Brain microvascular endothelial cell (primary cell): ENCODE results near the gene AFF3.

Source experiments
- DNase-seq: peaks from one replicate; pipeline ENCODE4 v3.0.0-alpha.2; 2020
- H3K27ac ChIP-seq: fragments of 250-450 bp; sonication (Bioruptor Pico); 2 replicates; pipeline ENCODE4 v1.5.1; 2020; ENCODE audit warnings: mild to moderate bottlenecking, moderate library complexity
- H3K27me3 ChIP-seq: fragments of 250-450 bp; sonication (Bioruptor Pico); replicated peaks from 2 replicates; pipeline ENCODE4 v1.5.1; 2020; ENCODE audit warnings: mild to moderate bottlenecking
- H3K36me3 ChIP-seq: fragments of 250-450 bp; sonication (Bioruptor Pico); replicated peaks from 2 replicates; pipeline ENCODE4 v1.5.1; 2020; ENCODE audit warnings: mild to moderate bottlenecking
- H3K4me3 ChIP-seq: 2 replicates; pipeline ENCODE4 v1.5.1; 2011; ENCODE audit warnings: low read depth, mild to moderate bottlenecking, control low read depth, low read length, moderate library complexity
- in situ Hi-C: cut with HindIII; loops from 2 replicates; pipeline ENCODE4 v1.10.0; 2017; ENCODE audit warnings: low sequenced_read_pairs, low pct_ligation_motif_present
- TF ChIP-seq, protein P1 (sequence below): IDR thresholded peaks from 2 replicates; pipeline ENCODE4 v1.5.1; 2011; ENCODE audit warnings: low read depth, mild to moderate bottlenecking, moderate library complexity, low read length, control low read depth, inconsistent platforms; ENCODE audit errors: missing control alignments

The AFF3 gene

DNA sequence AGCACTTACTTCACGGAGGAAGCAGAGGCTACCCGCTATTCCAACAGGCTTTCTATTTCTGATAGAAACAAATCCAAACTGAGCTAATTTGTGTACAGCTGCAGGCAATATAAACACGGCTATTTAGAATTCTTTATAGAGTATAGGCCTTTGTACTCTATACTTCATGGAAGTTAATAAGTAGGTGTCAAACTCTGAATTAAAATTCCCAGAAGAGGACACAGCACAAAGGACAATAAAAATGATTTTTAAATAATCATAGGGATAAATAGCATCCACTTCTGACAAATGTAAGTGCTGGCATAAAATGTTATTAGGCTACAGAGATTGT lies 261.5 kb downstream of the AFF3 start:
- in situ Hi-C loops, result no loop called here
- TF ChIP-seq, protein P1, sequence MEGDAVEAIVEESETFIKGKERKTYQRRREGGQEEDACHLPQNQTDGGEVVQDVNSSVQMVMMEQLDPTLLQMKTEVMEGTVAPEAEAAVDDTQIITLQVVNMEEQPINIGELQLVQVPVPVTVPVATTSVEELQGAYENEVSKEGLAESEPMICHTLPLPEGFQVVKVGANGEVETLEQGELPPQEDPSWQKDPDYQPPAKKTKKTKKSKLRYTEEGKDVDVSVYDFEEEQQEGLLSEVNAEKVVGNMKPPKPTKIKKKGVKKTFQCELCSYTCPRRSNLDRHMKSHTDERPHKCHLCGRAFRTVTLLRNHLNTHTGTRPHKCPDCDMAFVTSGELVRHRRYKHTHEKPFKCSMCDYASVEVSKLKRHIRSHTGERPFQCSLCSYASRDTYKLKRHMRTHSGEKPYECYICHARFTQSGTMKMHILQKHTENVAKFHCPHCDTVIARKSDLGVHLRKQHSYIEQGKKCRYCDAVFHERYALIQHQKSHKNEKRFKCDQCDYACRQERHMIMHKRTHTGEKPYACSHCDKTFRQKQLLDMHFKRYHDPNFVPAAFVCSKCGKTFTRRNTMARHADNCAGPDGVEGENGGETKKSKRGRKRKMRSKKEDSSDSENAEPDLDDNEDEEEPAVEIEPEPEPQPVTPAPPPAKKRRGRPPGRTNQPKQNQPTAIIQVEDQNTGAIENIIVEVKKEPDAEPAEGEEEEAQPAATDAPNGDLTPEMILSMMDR, result no peak
- peak overlapping the region; percentile 97 for H3K27ac ChIP-seq
- H3K27me3 ChIP-seq, result no peaks in the 10 kb centered on the region
- H3K36me3 ChIP-seq, result no peaks in the 10 kb centered on the region
- DNase-seq, result no peak
- H3K4me3 ChIP-seq, result no peak overlapping the region

DNA sequence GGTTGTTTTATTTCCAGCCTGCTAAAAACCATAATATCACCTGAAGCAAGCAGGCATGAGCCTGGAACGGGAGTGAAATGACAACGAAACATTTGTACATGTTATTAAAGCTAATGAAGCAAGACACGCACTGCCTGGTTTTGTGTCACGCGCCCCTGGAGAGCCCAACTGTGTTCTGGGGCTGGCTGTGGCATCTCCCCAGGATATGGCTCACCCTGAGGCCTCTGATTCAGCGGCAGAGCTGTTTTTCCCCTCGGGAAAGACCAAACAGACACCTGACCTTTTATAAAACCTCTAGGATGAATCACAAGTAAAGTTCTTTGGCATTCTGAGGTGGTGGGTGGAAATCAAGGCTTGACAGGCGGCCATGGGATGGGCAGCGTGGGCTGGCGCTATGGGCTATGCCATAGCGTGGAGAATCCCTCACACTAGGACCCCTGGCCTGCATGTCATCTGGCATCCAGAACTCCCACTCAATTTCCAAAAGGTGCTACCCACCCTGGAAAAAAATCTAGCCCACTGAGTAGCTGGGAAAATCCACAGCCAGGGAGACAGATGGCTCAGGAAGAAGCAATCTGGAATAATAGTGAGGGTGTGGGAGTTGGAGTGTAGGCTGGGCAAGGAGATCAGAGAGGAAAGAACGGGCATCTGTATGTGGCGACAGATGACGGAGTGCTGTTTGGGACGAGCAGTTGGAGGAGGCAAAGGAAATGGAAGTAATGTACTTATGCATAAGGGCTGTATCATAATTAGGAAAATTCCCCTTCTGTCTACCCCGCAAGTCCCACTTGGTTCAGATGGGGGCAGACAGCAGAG lies 262.0 kb downstream of the AFF3 start:
- peak; percentile 95 for DNase-seq

DNA sequence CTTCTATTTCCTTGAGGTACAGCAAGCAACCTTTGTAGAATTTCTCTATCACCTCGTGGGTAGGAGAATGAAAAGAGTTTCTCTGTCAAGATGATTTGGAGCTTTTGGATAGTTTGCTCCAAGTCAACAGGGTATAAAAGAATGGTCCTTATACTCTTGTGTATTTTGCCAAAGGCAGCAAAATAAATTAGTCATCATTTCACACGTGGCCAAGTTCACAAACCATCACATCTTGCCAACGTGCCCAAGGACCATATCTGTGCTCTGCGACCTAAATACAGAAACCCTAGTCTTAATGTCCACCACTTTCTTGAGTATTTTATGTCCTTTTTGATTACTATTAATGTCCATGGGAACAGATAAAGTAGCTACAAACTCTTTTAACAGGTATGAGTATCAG lies 262.9 kb downstream of the AFF3 start:
- TF ChIP-seq, protein P1, result no peak
- Histone ChIP-seq H3K27ac (peak overlapping the region; percentile 97), H3K27me3 (no peaks in the 10 kb centered on the region), H3K36me3 (no peaks in the 10 kb centered on the region), H3K4me3 (no peak overlapping the region)
- in situ Hi-C loops, result no loop called here
- no peak for DNase-seq

More for the DNA sequence above, 262.0 kb downstream of the AFF3 start:
- H3K27me3 ChIP-seq, result no peaks in the 10 kb centered on the region
- no peak overlapping the region for H3K4me3 ChIP-seq
- in situ Hi-C loops, result no loop called here
- TF ChIP-seq, protein P1, result no peak
- H3K36me3 ChIP-seq, result no peaks in the 10 kb centered on the region
- H3K27ac ChIP-seq, result peak overlapping the region; percentile 97

DNA sequence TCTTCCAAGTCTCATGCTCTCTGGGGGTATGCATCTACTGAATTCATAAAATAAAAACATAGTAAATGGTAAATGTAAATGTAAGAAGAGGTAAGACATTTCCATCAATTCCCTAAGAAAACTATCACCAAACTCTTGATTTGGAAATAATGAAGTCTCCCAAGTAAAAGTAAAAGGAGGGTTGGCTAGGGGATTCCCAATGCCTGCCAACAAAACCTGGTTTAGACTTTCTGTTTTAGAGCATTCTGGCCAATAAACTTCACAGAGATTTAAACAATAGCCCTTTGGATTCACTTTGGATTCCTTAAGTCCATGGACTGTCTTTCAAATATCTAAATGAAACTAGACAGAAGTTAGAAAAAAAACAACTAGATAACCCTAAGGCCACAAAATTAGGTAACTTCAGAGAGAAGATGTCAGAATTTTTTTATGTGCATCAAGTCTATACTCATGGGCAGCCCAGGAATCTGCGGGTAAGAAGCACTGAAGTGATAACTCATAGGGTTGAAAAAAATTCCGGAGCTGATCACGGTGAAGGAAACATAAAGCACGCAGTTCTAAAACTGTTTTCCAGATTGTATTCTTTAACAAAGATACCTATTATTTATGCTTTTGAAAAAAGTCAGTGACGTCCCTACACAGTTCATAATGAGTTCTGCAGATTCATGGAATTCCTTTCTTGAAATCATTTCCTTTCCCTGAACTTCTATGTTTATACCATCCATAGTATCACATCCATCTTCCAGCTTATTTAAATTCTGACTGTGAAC lies 263.6 kb downstream of the AFF3 start:
- Histone ChIP-seq H3K27ac (peak overlapping the region; percentile 97), H3K36me3 (no peaks in the 10 kb centered on the region), H3K4me3 (no peak overlapping the region), H3K27me3 (no peaks in the 10 kb centered on the region)
- peak; percentile 81 for DNase-seq
- TF ChIP-seq, protein P1, result no peak
- in situ Hi-C loops, result no loop called here

DNA sequence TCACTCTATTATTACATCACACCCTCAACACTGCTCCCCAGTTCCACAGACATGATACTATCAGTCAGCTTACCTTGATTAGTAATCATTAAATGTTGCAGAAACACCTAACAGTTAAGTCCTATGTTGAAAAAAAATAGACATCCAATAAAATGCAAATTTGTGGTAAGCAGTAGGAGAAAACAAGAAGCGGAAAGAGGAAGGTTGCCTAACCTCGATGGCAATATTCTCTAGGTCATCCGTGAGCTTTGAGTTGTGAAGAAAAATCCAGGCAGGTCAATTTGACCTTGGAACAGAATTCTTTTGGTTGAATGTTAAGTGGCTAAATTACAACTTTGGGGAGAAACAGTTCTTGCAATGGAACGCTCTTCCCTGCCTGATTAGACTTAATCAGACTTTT lies 264.4 kb downstream of the AFF3 start:
- Histone ChIP-seq H3K27me3 (no peaks in the 10 kb centered on the region), H3K27ac (peak overlapping the region; percentile 97), H3K36me3 (no peaks in the 10 kb centered on the region), H3K4me3 (no peak overlapping the region)
- TF ChIP-seq, protein P1, result no peak
- no peak for DNase-seq
- in situ Hi-C loops, result no loop called here
